Stimulated activated CD4-positive, alpha-beta T cell treated with anti-CD3 and anti-CD28 coated beads, Interleukin-15, amount 100 ng/mL, for 24 hours (primary cell): Measurements from ENCODE around the gene MMAA.
A peak's percentile ranks its signal among the peaks of the same experiment; 100 is the strongest.
"Not testable (repeated sequence)": the region's sequence is repeated elsewhere in the genome, so short reads cannot be mapped to it uniquely, and the experiment has no call there.

Source experiments
- DNase-seq: peaks from one replicate; pipeline ENCODE4 v3.0.0-alpha.2; 2020

The MMAA gene

GRCh38 chr4:145618932-145619638 is at the start of gene MMAA:
MMAA (plus strand) TSS chr4:145619385; CDS start chr4:145639140, 19,755 bp downstream.
- DNase-seq = peak; percentile 98

- DNase-seq = not testable (repeated sequence)
Measured at GRCh38 chr4:145574546-145574945, 44.6 kb upstream of the MMAA start.

GRCh38 chr4:145580906-145581305 is 38.3 kb upstream of the MMAA start:
- DNase-seq = no peak

DNA sequence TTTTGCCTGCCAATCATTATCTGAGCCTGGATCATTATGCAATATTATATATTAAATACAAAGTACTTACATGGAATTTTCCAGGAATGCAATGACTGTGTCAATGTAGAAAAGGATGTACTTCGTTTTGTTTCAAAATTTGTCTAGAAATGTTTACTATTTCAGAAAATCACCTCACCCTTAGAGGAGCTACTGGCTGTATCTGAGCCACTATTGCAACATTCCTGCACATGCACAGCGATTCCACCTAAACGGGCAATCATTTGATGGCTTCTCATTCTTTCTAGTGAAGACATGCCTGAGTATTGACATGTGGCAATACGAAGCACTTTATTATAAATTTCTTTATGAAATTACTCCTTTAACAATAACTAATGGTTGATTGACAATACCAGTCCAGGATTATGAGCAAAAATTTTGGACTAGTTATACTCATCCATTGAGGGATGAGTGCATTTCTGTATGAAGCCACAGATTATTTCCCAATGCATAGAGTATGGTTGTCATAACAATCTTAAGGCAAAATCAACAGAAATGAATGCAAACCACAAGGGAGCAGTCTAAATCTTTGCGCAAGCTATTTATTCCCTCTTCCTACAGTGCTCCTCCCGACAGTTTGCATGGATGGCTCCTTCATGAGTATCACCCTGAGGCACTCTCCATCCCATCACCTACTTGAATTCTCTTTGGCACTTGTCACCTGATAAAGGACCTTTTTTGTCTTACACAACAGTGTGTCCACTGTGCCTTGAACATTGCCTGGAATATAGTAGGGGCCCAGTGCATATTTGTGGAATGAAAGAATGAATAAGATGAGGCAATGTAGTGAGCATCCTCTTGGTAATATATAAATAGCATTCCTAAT is 35.8 kb upstream of the MMAA start:
- DNase-seq = no peak

DNA sequence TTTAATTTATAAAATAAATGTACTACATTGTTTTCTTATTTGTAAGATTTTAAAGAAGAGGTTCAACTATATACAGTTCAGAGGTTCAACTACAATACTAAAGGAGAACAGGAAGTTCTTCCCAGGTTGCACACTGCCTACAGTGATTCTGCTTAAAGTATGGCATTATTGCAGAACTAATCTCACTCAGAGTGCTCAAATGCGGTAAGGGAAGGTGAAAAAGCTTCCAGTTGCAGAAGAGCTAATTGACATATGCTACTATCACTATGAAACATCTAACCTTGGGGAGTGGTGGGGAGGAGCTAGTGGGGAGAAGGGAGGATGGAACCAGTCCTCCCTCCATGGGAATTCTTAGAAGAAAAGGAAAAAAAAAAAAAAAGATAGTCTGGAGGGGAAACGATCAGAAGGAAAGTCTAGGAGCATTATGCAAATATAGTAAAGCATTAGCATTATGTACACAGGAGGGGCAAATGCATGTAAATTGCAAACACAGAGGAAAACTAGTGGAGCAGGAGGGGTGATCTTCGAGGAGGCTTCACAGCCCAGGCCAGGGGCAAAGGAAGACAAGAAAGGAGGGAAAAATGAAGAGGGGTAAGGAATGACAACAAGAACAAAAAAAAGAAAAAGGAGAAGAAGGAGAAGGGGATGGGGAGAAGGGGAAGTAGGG is 32.0 kb upstream of the MMAA start:
- DNase-seq = no peak

DNA sequence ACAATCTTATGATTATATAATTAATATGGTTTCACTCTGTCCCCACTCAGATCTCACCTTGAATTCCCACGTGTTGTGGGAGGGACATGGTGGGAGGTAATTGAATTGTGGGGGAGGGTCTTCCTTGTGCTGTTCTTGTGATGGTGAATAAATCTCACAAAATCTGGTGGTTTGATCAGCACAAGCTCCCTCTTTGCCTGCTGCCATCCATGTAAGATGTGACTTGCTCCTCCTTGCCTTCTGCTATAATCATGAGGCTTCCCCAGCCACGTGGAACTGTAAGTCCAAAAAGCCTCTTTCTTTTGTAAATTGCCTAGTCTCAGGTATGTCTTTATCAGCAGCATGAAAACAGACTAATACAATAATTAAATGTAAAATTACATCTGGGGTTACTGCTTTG is 29.8 kb upstream of the MMAA start:
- not testable (repeated sequence) for DNase-seq

DNA sequence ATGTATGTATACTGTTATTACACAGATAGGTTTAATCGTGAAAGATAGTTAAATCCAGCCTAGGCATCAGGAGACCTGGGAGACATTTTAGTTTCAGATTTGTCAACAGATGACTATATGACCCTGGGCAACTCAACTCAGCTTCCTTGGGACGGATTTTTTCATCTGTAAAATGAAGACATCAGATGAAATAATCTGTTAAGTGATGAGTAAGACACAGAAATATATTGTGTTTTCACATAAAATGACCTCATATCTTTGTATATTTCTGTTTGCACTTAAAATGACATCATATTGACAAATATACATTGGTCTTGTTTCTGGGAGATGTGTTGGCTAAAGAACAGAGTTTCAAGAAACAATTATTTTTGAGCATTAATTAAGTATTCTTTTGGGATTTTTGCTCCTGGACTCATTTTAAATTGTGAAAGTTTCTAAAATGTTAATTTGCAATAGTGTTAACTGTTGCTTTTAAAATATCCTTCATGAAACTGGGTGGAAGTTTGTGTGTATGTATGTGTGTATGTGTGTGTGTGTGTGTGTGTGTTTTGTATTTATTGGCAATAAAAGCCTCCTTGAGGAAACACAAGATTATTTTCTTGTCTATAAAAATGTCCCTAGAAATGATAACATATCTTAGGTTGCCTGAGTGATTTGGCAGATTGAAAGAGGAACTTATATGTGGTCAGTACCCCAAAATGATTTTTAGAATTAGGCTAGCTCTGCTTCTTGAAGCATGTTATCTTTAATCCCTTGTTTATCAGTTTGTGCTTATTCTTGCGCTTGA is 29.1 kb upstream of the MMAA start:
- no peak for DNase-seq

- no peak for DNase-seq
Measured at GRCh38 chr4:145602129-145602760, 16.9 kb upstream of the MMAA start.

DNA sequence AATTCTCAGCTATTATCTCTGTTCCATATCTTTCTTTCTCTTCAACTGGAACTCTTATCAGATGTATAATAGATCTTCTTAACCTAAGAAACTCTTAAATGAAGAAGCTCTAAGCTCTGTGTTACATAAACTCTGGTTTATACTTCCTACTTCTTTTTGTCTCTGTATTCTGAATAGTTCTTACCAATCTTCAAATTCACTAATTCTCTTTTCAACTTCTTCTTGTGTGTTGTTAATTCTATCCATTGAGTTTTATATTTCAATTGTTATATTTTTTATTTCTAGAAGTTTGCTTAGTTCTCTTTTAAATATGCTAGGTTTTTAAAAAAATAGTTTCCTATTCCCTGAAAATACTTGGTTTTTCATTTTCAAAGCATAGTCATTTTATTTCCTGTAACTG is 13.2 kb upstream of the MMAA start:
- DNase-seq = no peak

GRCh38 chr4:145609481-145610427 is 9.4 kb upstream of the MMAA start:
- DNase-seq = peak; percentile 78

- no peak for DNase-seq
Measured at GRCh38 chr4:145613566-145614232, 5.5 kb upstream of the MMAA start.

DNA sequence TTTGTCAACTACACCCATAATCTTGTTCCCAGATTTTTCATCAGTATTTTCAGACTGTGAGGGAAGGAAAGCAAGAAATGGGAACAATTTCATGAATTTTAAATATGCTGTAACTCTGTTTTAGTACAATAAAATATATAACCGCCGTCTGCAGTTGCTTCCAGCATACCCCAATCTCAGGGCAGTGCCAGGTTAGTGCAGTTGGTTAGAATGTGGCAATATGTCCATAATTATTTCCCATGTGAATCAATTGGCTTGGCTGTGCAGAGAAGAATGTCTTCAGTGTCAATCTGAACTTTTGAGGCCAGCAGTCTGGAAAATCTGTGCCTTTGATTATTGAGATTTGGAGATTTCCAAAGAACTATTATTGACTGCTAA is 5.0 kb upstream of the MMAA start:
- no peak for DNase-seq

- DNase-seq = peak; percentile 27
Measured at GRCh38 chr4:145618210-145618931, 814 bp upstream of the MMAA start.

DNA sequence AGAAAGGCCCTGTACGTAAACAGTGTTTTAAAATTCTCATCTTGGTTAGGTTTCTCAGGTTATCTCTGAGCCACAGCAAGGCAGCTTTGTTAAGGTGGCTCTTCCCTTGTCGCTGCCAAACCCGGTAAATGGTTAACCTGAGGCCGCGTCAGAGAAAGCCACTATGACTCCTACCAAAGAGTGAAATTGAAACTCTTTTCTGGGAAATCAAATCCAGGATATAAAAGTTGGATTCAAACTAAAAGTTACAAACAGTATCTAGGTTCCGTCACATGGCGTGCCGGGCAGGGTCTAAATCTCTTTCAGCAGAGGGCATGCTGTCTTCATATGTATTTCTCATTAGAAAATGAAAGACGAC is 433 bp downstream of the MMAA start:
- peak; percentile 73 for DNase-seq

DNA sequence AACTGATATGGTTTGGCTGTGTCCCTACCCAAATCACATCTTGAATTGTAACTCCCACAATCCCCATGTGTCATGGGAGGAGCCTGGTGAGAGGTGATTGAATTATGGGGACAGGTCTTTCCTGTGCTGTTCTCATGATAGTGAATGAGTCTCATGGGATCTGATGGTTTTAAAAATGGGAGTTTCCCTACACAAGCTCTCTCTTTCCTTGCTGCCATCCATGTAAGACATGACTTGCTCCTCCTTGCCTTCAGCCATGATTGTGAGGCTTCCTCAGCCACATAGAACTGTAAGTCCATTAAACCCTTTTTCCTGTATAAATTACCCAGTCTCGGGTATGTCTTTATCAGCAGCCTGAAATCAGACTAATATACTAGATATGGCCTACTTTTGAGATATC is 2.9 kb downstream of the MMAA start:
- not testable (repeated sequence) for DNase-seq

DNA sequence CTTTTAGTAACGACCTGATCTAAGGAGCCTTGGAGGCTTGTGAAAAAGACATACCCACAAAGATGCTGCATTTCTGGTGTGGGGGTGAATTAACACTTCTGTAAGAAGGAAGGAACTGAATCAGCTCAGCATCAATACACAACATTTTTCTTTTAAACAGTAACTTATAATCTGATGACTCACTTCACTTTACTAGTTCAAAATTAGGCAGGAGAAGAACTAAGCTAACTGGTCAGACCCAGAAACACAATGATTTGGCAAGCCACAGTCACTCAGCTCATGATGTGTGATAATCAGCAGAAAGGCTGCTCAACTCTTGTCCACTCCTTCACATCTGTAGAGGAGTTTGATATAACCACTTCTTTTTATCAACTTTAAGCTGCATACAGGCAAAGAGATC is 4.6 kb downstream of the MMAA start:
- DNase-seq = no peak

GRCh38 chr4:145625677-145626622 is 6.8 kb downstream of the MMAA start:
- no peak for DNase-seq

GRCh38 chr4:145626623-145626982 is 7.4 kb downstream of the MMAA start:
- DNase-seq = no peak

DNA sequence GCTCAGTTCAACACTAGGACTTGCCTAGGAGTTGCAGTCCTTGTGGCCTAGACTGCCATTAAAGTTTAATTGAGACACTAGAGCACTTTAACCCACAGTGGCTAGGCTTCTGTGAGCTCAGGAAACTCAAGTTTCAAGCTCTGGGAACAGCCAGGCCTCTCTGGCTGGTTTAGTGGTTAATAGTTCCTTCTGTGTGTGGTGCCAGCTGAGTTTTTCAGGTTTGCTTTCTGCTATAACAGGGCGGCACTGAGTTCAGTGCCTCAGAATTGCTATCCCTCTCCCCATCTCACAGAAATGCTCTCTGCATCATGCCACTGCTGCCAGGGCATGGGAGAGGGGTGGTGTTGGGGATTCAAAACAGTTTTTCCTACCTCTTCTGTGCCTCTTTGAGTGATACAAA is 15.9 kb downstream of the MMAA start:
- DNase-seq = no peak
